GM19397 (cell line): Measurements from ENCODE around the gene LRP1B.

Experiments
- ATAC-seq: cut with Tn5 transposase; IDR thresholded peaks from one replicate; pipeline ENCODE4 v1.9.1; 2021; ENCODE audit warnings: mild to moderate bottlenecking, moderate library complexity; ENCODE audit not compliant: unreplicated experiment

LRP1B gene

DNA sequence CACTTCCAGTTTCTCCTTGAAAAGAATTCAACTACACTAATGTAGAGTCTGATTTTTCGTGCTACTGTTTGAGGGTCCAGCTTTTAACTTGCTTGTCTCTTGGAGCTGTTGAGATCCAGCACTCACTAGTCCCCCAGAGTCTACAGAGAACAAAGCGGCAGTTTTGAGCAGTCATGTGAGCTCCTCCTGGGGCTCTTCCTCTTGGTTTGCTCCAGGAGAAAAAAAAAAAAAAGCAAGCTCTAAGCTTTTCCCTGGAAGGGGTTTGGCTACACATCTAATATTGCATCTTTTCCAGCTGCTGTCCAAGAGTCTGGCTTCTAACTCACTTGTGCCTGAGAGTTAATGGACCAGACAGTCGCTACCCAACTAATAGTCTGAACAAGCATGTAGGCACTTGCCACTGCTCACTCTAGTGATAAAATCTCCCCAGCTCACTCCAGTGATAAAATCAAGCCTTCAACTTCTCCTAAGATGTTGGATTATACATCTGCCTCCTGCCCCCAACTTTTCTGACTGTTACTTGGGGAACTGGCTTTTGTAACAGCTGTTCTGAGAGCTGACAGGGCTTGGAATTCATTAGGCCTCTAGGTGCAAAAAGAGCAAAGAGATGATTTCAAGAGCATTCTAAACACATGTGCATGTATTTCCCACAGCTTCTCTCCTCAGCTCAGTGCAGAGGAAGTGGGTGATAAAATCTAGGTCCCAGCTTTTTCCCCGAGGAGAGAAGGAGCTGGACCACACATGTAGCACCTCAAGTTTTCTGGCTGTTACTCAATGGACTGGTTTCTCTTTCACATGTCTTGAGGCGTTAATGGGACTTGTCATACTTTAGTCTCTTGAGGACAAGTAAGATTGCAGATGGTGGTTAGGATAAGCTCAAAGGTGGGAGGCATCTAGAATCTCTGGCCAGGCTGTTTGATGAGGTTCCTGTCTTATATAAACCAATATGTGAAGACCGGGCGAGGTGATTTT is 750.5 kb downstream of the LRP1B start:
- no peak for ATAC-seq

DNA sequence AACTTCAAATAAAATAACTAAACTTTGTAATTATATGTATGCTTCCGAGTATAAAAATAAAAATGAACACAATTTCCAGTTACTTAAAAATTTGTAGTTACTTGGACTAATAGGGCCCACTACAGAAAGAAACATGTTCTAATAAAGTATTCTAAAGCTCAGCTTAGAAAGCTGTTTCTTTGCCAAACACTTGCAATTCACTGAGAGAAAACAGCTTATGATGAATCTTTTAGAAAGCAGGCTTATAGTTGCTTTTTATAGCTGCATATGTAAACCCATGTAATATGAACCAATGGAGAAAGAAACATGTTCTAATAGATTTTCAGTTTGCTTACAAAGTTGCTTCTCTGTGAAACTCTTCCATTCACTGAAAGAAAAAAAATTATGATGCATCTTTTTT is 766.0 kb downstream of the LRP1B start:
- no peak for ATAC-seq

DNA sequence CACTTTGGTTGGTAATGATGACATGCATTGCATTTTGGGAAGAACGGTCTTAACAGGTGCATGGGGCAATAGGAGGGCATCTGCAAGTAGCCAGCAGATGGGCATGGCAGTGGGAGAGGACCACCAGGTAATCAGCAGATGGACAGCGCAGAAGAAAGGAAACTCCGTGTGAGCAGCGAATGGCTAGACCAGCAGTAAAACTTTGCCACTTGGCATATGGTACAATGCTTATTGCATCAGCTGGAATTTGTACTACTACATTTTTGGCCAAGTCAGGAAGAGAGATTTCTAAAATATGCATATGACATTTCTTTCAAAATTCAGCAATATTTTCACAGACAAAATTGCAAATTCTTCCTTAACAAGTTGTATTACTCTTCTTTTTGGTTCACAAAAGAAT is 768.5 kb downstream of the LRP1B start:
- ATAC-seq: no peak

DNA sequence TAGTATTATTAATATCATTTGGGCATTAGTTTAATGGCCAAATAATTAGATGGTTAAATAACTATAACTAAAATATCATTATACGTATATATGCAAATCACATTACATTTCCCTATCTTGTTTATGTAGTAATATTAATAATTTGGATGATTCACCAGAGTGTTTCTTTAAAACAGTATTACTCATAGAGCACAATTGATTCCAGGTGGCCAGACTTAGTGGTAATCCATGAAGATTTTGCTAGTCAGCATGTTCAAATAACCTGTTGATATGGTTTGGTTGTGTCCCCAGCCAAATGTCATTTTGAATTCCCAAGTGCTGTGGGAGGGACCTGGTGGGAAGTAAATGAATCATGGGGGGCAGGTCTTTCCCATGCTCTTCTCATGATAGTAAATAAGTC is 782.3 kb downstream of the LRP1B start:
- ATAC-seq: no peak

- ATAC-seq: no peak
These were observed 789.4 kb downstream of the LRP1B start for GRCh38 chr2:141341444-141341843.

DNA sequence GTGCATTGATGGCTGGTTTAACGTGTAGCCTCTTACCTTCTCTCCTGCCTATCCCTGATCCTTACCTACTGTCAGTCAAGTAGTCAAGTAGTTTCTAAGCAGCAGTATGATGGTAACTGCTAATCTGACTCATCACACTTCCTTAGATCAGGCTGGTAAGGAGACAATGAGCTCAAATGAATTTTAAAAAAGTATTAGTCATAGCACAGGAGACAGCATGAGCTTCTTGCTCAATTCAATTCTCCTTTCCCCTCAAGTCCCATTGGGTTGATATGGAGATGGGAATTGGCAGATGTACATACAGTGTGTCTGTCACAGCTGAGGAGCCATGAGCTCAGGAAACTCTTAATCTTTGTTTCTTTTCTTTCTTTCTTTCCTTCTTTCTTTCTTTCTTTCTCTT is 799.7 kb downstream of the LRP1B start:
- no peak for ATAC-seq

DNA sequence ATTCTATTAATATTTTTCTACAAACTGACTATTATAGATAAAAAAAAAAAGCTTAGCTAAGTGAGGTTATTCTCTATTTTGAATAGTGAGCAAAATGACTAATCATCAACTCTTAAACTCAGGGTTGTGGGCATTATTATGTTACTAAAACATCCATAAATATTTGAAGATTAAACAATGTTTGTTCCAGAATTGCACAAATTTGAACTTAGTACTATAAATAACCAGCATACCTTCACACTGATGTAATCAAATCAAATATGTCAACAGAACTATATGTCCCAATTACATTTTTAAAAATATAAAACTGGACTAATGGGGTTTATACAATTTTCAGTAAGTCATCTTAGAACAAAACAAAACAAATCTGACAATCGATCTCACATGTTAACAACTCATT is 800.9 kb downstream of the LRP1B start:
- ATAC-seq: no peak

GRCh38 chr2:141323571-141323970 is 807.2 kb downstream of the LRP1B start:
- no peak for ATAC-seq

DNA sequence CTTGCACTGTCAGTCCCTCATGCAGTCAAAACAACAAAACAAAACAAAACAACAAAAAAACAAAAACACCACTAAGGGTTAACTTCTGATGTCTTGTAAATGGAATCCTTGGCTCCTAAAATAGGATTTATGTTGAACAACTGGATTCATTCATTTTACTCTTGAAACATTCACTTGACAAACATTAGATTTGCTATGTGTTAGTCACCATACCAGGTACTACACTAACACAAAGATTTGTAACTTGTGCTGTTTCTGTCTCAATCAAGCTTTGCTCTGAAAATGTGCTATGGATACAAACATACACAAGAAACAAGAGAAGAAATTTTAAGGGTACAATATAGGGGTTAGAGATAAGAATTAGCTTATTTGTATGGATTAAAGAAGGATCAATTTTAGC is 812.8 kb downstream of the LRP1B start:
- no peak for ATAC-seq

GRCh38 chr2:141316606-141317005 is 814.2 kb downstream of the LRP1B start:
- ATAC-seq: no peak

- ATAC-seq: no peak
These were observed 814.7 kb downstream of the LRP1B start for GRCh38 chr2:141316103-141316502.

DNA sequence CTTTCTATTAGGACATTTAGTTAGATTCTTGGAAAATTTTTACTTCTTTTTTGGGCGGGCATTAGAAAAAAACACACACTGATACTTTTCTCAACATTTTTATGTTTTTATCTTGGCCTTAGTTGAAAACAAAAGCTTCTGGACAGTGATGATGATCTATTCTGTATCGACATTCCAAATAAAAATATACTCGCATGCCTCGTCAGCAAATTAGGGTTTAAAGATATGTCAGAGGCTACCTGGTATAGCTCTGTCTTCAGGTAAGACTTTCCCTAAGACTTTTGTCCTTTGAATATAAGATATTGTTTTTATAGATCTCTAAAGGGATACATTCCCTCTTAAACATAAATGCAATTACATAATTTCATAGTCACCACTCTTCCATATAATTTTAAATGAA is 816.8 kb downstream of the LRP1B start:
- no peak for ATAC-seq

- ATAC-seq: no peak
These were observed 819.4 kb downstream of the LRP1B start for GRCh38 chr2:141311430-141311829.

DNA sequence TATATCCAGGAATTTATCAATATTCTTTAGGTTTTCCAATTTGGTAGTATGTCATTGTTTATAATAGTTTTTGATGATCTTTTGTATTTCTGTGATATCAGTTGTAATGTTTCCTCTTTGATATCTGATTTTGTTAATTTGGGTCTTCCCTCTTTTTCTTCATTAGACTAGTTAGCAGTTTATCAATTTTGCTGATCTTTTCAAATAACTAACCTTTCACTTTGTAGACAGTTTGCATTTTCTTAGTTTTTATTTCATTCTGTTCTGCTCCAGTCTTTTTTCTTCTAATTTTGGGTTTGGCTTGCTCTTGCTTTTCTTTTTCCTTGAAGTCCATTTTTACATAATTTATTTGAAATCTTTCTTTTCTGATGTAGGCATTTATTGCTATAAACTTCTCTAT is 824.4 kb downstream of the LRP1B start:
- no peak for ATAC-seq

DNA sequence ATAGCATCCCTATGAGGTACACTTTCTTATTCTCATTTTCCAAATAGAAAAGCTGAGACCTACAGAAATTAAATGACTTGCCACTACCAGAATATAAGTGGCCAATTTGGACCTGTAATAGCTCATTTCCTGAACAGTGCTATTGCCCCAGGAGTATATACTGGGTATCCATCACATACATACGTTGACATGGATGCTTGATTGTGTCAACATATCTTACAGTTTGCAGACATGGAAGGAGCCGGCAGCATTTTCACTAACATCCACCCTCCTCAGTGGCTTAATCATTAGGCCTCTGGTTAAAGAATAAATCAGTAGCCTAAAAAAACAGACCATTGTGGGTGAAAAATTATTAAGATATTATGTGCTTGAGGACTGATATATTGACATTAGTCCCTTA is 829.3 kb downstream of the LRP1B start:
- no peak for ATAC-seq

- ATAC-seq: no peak
These were observed 850.8 kb downstream of the LRP1B start for GRCh38 chr2:141280037-141280436.

DNA sequence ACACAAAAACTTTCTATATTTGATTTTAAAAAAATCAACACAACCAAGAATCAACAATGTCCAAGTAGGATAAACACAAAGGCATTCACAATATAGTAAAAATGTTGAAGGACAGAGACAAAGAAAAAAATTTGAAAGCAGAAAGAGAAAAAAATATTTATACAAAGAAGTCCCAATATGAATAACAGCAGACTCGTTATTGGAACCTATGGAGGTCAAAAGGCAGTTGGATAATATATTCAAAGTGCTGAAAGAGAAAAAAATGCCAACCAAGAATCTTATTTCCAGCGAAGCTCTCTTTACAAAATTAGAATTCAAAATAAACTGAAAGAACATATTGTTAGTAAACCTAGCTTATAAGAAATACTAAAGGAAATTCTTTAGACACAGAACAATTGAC is 859.5 kb downstream of the LRP1B start:
- no peak for ATAC-seq

GRCh38 chr2:141264848-141265247 is 866.0 kb downstream of the LRP1B start:
- no peak for ATAC-seq

GRCh38 chr2:141260911-141261310 is 869.9 kb downstream of the LRP1B start:
- no peak for ATAC-seq

GRCh38 chr2:141259683-141260082 is 871.1 kb downstream of the LRP1B start:
- no peak for ATAC-seq

GRCh38 chr2:141242008-141242407 is 888.8 kb downstream of the LRP1B start:
- ATAC-seq: no peak

GRCh38 chr2:141226560-141226959 is 904.3 kb downstream of the LRP1B start:
- ATAC-seq: no peak

- no peak for ATAC-seq
These were observed 923.8 kb downstream of the LRP1B start for GRCh38 chr2:141207036-141207385.
